ENCODE data around the gene MORC3. TPM values are rescaled to one million over a fixed set of nuclear protein-coding genes. Genes with fewer than 3 reads are reported as not detected.
"Not testable (repeated sequence)": the region's sequence is repeated elsewhere in the genome, so short reads cannot be mapped to it uniquely, and the experiment has no call there.

MORC3 gene
- total and polyA plus RNA-seq, 4 donors = 13.0 to 90.3 (median 19.5) TPM

GRCh38 chr21:36310016-36310415 lies 10.0 kb upstream of the MORC3 start:
- ATAC-seq (ENCODE audit: insufficient read depth, low FRiP score) (no peak), DNase-seq (no peak)
- H3K4me1 ChIP-seq (ENCODE audit: control insufficient read depth in 5 of 5, insufficient read depth in 5 of 5, low read length in 5 of 5) = no peaks in the 10 kb centered on the region
- no peaks in the 10 kb centered on the region for H3K27me3 ChIP-seq (ENCODE audit: control insufficient read depth in 3 of 3, insufficient read depth in 3 of 3, low read length in 2 of 3)
- 86 to 94% methylated on average over 7 of the region's 7 CpGs for WGBS, 2 donors
- H3K36me3 ChIP-seq (ENCODE audit: control insufficient read depth in 4 of 4, insufficient read depth in 4 of 4, low read length in 4 of 4) = no peaks in the 10 kb centered on the region
- H3K27ac ChIP-seq (ENCODE audit: low read depth in 1 of 2, low read length in 1 of 2) = no peak overlapping the region
- TF ChIP-seq, protein P1, sequence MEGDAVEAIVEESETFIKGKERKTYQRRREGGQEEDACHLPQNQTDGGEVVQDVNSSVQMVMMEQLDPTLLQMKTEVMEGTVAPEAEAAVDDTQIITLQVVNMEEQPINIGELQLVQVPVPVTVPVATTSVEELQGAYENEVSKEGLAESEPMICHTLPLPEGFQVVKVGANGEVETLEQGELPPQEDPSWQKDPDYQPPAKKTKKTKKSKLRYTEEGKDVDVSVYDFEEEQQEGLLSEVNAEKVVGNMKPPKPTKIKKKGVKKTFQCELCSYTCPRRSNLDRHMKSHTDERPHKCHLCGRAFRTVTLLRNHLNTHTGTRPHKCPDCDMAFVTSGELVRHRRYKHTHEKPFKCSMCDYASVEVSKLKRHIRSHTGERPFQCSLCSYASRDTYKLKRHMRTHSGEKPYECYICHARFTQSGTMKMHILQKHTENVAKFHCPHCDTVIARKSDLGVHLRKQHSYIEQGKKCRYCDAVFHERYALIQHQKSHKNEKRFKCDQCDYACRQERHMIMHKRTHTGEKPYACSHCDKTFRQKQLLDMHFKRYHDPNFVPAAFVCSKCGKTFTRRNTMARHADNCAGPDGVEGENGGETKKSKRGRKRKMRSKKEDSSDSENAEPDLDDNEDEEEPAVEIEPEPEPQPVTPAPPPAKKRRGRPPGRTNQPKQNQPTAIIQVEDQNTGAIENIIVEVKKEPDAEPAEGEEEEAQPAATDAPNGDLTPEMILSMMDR (IDR thresholded peaks at IDR 0.05; ENCODE audit: control extremely low read depth, extremely low read depth) = no peak
- H3K9ac ChIP-seq (ENCODE audit: insufficient read depth in 1 of 2, low read length in 2 of 2) = no peak overlapping the region
- H3K4me3 ChIP-seq = no peak overlapping the region
- peaks cover 0 to 5% (median 0%) of the 10 kb centered on the region in 4 donors for H3K9me3 ChIP-seq (ENCODE audit: control insufficient read depth in 4 of 4, insufficient read depth in 3 of 4, low read length in 3 of 4)

- 92 to 95% methylated on average over 2 of the region's 2 CpGs for WGBS, 2 donors
- H3K4me1 ChIP-seq (ENCODE audit: control insufficient read depth in 5 of 5, insufficient read depth in 5 of 5, low read length in 5 of 5); H3K9ac ChIP-seq (ENCODE audit: insufficient read depth in 1 of 2, low read length in 2 of 2); ATAC-seq (ENCODE audit: insufficient read depth, low FRiP score); H3K27me3 ChIP-seq (ENCODE audit: control insufficient read depth in 3 of 3, insufficient read depth in 3 of 3, low read length in 2 of 3); H3K4me3 ChIP-seq; H3K9me3 ChIP-seq (ENCODE audit: control insufficient read depth in 4 of 4, insufficient read depth in 3 of 4, low read length in 3 of 4); DNase-seq; H3K27ac ChIP-seq (ENCODE audit: low read depth in 1 of 2, low read length in 1 of 2); H3K36me3 ChIP-seq (ENCODE audit: control insufficient read depth in 4 of 4, insufficient read depth in 4 of 4, low read length in 4 of 4): not testable (repeated sequence)
These were observed 6.6 kb upstream of the MORC3 start for GRCh38 chr21:36313446-36313845.

GRCh38 chr21:36316045-36316444 lies 4.0 kb upstream of the MORC3 start:
- H3K4me1 ChIP-seq (ENCODE audit: control insufficient read depth in 5 of 5, insufficient read depth in 5 of 5, low read length in 5 of 5); H3K27ac ChIP-seq (ENCODE audit: low read depth in 1 of 2, low read length in 1 of 2); ATAC-seq (ENCODE audit: insufficient read depth, low FRiP score); H3K27me3 ChIP-seq (ENCODE audit: control insufficient read depth in 3 of 3, insufficient read depth in 3 of 3, low read length in 2 of 3); H3K9me3 ChIP-seq (ENCODE audit: control insufficient read depth in 4 of 4, insufficient read depth in 3 of 4, low read length in 3 of 4); H3K36me3 ChIP-seq (ENCODE audit: control insufficient read depth in 4 of 4, insufficient read depth in 4 of 4, low read length in 4 of 4); H3K4me3 ChIP-seq; H3K9ac ChIP-seq (ENCODE audit: insufficient read depth in 1 of 2, low read length in 2 of 2); DNase-seq: not testable (repeated sequence)
- 93 to 95% methylated on average over 3 of the region's 3 CpGs for WGBS, 2 donors

DNA sequence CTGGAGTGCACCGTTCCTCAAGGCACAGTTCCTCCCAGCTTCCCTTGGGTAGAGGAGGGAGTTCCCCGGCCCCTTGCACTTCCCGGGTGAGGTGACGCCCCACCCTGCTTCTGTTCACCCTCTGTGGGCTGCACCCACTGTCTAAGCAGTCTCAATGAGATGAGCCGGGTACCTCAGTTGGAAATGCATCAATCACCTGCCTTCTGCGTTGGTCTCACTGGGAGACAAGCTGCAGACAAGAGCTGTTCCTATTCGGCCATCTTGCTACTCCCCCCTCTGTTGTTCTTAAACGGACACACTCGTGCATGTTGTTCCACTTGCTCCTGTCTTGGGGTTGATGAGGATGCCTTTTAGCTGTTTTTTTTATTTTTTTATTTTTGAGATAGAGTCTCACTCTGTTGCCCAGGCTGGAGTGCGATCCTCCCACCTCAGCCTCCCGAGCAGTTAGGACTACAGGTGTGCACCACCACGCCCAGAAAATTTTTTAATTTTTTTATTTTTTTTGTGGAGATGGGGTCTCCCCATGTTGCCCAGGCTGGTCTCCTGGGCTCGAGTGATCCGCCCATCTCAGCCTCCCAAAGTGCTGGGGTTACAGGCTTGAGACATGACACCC lies 3.0 kb upstream of the MORC3 start:
- Histone ChIP-seq H3K27me3 (ENCODE audit: control insufficient read depth in 3 of 3, insufficient read depth in 3 of 3, low read length in 2 of 3) (no peaks in the 10 kb centered on the region), H3K4me1 (ENCODE audit: control insufficient read depth in 5 of 5, insufficient read depth in 5 of 5, low read length in 5 of 5) (peaks cover 0 to 10% (median 3%) of the 10 kb centered on the region in 5 donors), H3K9ac (ENCODE audit: insufficient read depth in 1 of 2, low read length in 2 of 2) (no peak overlapping the region), H3K36me3 (ENCODE audit: control insufficient read depth in 4 of 4, insufficient read depth in 4 of 4, low read length in 4 of 4) (no peaks in the 10 kb centered on the region), H3K4me3 (no peak overlapping the region), H3K27ac (ENCODE audit: low read depth in 1 of 2, low read length in 1 of 2) (no peak overlapping the region), H3K9me3 (ENCODE audit: control insufficient read depth in 4 of 4, insufficient read depth in 3 of 4, low read length in 3 of 4) (peaks cover 0 to 2% (median 0%) of the 10 kb centered on the region in 4 donors)
- DNase-seq (no peak), ATAC-seq (ENCODE audit: insufficient read depth, low FRiP score) (no peak)
- 88 to 94% methylated on average over 14 of the region's 14 CpGs for WGBS, 2 donors
- TF ChIP-seq, protein P1 (IDR thresholded peaks at IDR 0.05; ENCODE audit: control extremely low read depth, extremely low read depth) = no peak

DNA sequence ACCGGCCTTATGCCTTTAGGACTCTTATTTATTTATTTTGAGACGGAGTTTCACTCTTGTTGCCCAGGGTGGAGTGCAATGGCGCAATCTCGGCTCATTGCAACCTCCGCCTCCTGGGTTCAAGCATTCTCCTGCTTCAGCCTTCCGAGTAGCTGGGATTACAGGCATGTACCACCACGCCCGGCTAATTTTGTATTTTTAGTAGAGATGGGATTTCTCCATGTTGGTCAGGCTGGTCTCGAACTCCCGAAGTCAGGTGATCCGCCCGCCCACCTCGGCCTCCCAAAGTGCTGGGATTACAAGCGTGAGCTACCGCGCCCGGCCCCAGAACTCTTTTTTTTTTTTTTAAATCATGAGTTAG lies 611 bp upstream of the MORC3 start:
- ATAC-seq (ENCODE audit: insufficient read depth, low FRiP score); H3K4me3 ChIP-seq; H3K27me3 ChIP-seq (ENCODE audit: control insufficient read depth in 3 of 3, insufficient read depth in 3 of 3, low read length in 2 of 3); H3K9me3 ChIP-seq (ENCODE audit: control insufficient read depth in 4 of 4, insufficient read depth in 3 of 4, low read length in 3 of 4); H3K36me3 ChIP-seq (ENCODE audit: control insufficient read depth in 4 of 4, insufficient read depth in 4 of 4, low read length in 4 of 4); DNase-seq: not testable (repeated sequence)
- 40 to 44% methylated on average over 17 of the region's 17 CpGs for WGBS, 2 donors
- H3K9ac ChIP-seq (ENCODE audit: insufficient read depth in 1 of 2, low read length in 2 of 2) = peak overlapping the region in 1 of 2 donors; percentile 86
- H3K27ac ChIP-seq (ENCODE audit: low read depth in 1 of 2, low read length in 1 of 2) = peak overlapping the region; percentile 79 to 84
- H3K4me1 ChIP-seq (ENCODE audit: control insufficient read depth in 5 of 5, insufficient read depth in 5 of 5, low read length in 5 of 5) = peaks cover 0 to 13% (median 6%) of the 10 kb centered on the region in 5 donors

Data from lung (tissue), 12 donors.